H1 (cell line): ENCODE results near the gene SZT2. TPM values are rescaled to one million over a fixed set of nuclear protein-coding genes. Genes with fewer than 3 reads are reported as not detected.

ENCODE experiments used
- CTCF ChIA-PET: fragments of 300-600 bp; sonication (Branson Sonifier 250); formaldehyde crosslinking; loops from one replicate; lab custom pipeline; 2021; ENCODE audit not compliant: partially characterized antibody; lab: Charles Lee
- POLR2A ChIA-PET: fragments of 300-600 bp; sonication (Branson Sonifier 250); formaldehyde crosslinking; loops from one replicate; lab custom pipeline; 2021; ENCODE audit warnings: inconsistent platforms; ENCODE audit not compliant: partially characterized antibody; lab: Charles Lee
- DNase-seq, 2 experiments: peaks; one replicate each; pipeline versions ENCODE4 v3.0.0 to v3.0.0-alpha.2; 2010 to 2022; ENCODE audit warnings: low spot score in 2 of 2, low read depth in 1 of 2, mixed read lengths in 1 of 2
- FAIRE-seq: peaks from 2 replicates; lab custom pipeline; 2011; peaks lifted over from hg19 to GRCh38; lab: Jason Lieb, UNC
- H2AFZ ChIP-seq: 2 replicates; pipeline ENCODE4 v1.8.1; 2012; ENCODE audit warnings: low read length, inconsistent platforms
- H2AK5ac ChIP-seq: 2 replicates; pipeline ENCODE4 v1.6.1; 2013; ENCODE audit warnings: low read depth, low read length
- H2BK120ac ChIP-seq: replicated peaks from 2 replicates; pipeline ENCODE3; 2013; ENCODE audit warnings: low read depth, low read length, inconsistent platforms
- H2BK12ac ChIP-seq: 2 replicates; pipeline ENCODE4 v1.6.1; 2013; ENCODE audit warnings: low read depth, low read length
- H2BK15ac ChIP-seq: 2 replicates; pipeline ENCODE4 v1.6.1; 2013; ENCODE audit warnings: low read length
- H2BK20ac ChIP-seq: 2 replicates; pipeline ENCODE4 v1.6.1; 2013; ENCODE audit warnings: low read length
- H2BK5ac ChIP-seq: 2 replicates; pipeline ENCODE4 v1.6.1; 2013; ENCODE audit warnings: low read depth, low read length
- H3K14ac ChIP-seq: 2 replicates; pipeline ENCODE4 v1.6.1; 2013; ENCODE audit warnings: inconsistent platforms; ENCODE audit not compliant: insufficient read length
- H3K18ac ChIP-seq: 2 replicates; pipeline ENCODE4 v1.6.1; 2013; ENCODE audit warnings: low read length; ENCODE audit errors: extremely low read depth
- H3K23ac ChIP-seq: 2 replicates; pipeline ENCODE4 v1.6.1; 2013; ENCODE audit warnings: inconsistent platforms; ENCODE audit not compliant: insufficient read length
- H3K23me2 ChIP-seq: 2 replicates; pipeline ENCODE4 v1.6.1; 2013; ENCODE audit warnings: low read depth, low read length
- H3K27ac ChIP-seq: 2 replicates; pipeline ENCODE4 v1.6.1; 2011; ENCODE audit warnings: low read depth, low read length, inconsistent platforms
- H3K27me3 ChIP-seq, 4 experiments: replicated peaks in 1 of 4; 1 replicate in 1 of 4; 2 replicates in 3 of 4; pipeline versions ENCODE4 v1.6.1 to v1.8.1; 2011 to 2013; ENCODE audit warnings: low read length in 3 of 4, mild to moderate bottlenecking in 3 of 4, inconsistent platforms in 2 of 4, mixed read lengths in 2 of 4, moderate library complexity in 1 of 4; ENCODE audit not compliant: control insufficient read depth in 3 of 4, insufficient read depth in 3 of 4; ENCODE audit errors: extremely low read depth in 1 of 4
- H3K36me3 ChIP-seq, 4 experiments: 2 replicates each; pipeline versions ENCODE4 v1.6.1 to v1.8.1; 2011 to 2013; ENCODE audit warnings: mild to moderate bottlenecking in 4 of 4, low read length in 3 of 4, moderate library complexity in 2 of 4, control low read depth in 1 of 4, inconsistent platforms in 1 of 4; ENCODE audit not compliant: insufficient read depth in 4 of 4, control insufficient read depth in 2 of 4
- H3K4ac ChIP-seq: replicated peaks from 2 replicates; pipeline ENCODE3; 2013; ENCODE audit warnings: low read length, low read depth, mixed read lengths, inconsistent platforms; ENCODE audit not compliant: insufficient read length
- H3K4me1 ChIP-seq, 4 experiments: replicated peaks in 1 of 4; 1 replicate in 1 of 4; 2 replicates in 3 of 4; pipeline versions ENCODE4 v1.6.1 to v1.8.1; 2011 to 2013; ENCODE audit warnings: low read length in 3 of 4, inconsistent platforms in 2 of 4, mixed read lengths in 1 of 4; ENCODE audit not compliant: insufficient read depth in 4 of 4, control insufficient read depth in 3 of 4
- H3K4me2 ChIP-seq, 2 experiments: 2 replicates each; pipeline versions ENCODE4 v1.6.1 to v1.8.1; 2011 to 2013; ENCODE audit warnings: low read depth in 2 of 2, low read length in 2 of 2, control low read depth in 1 of 2, inconsistent platforms in 1 of 2, mild to moderate bottlenecking in 1 of 2; ENCODE audit not compliant: insufficient read depth in 1 of 2
- H3K4me3 ChIP-seq, 4 experiments: fragments of 200-600, 300-600 bp in 1 of 4; sonication (generic), shearing (Covaris generic), sonication (Bioruptor Twin) in 1 of 4; 2 replicates each; pipeline versions ENCODE4 v1.5.1 to v1.8.1; 2011 to 2016; ENCODE audit warnings: low read length in 4 of 4, low read depth in 3 of 4, control low read depth in 2 of 4, inconsistent platforms in 2 of 4, mild to moderate bottlenecking in 2 of 4, mixed read lengths in 1 of 4, moderate library complexity in 1 of 4; ENCODE audit not compliant: insufficient read depth in 2 of 4; ENCODE audit errors: extremely low read depth in 1 of 4
- H3K56ac ChIP-seq: replicated peaks from 2 replicates; pipeline ENCODE3; 2013; ENCODE audit warnings: low read depth, mild to moderate bottlenecking, mixed read lengths, low read length, inconsistent platforms; ENCODE audit not compliant: insufficient read length
- H3K79me1 ChIP-seq: 2 replicates; pipeline ENCODE4 v1.6.1; 2013; ENCODE audit warnings: low read depth, low read length, control low read depth
- H3K79me2 ChIP-seq, 2 experiments: 2 replicates each; pipeline versions ENCODE4 v1.6.1 to v1.8.1; 2012 to 2013; ENCODE audit warnings: low read length in 2 of 2, mild to moderate bottlenecking in 2 of 2, inconsistent platforms in 1 of 2; ENCODE audit not compliant: insufficient read depth in 2 of 2, control insufficient read depth in 1 of 2
- H3K9ac ChIP-seq, 4 experiments: replicated peaks in 1 of 4; 1 replicate in 1 of 4; 2 replicates in 3 of 4; pipeline versions ENCODE4 v1.6.1 to v1.8.1; 2011 to 2013; ENCODE audit warnings: low read depth in 3 of 4, low read length in 3 of 4, control low read depth in 2 of 4, mild to moderate bottlenecking in 2 of 4, moderate library complexity in 2 of 4, inconsistent platforms in 1 of 4; ENCODE audit errors: extremely low read depth in 1 of 4
- H3K9me3 ChIP-seq, 2 experiments: 2 replicates each; pipeline versions ENCODE4 v1.6.1 to v1.8.1; 2012 to 2013; ENCODE audit warnings: mild to moderate bottlenecking in 2 of 2, moderate library complexity in 2 of 2, control low read depth in 1 of 2, inconsistent platforms in 1 of 2, low read depth in 1 of 2, low read length in 1 of 2, mixed read lengths in 1 of 2; ENCODE audit not compliant: insufficient read depth in 2 of 2
- H4K20me1 ChIP-seq, 2 experiments: replicated peaks in 1 of 2; 2 replicates each; pipeline versions ENCODE3 to v1.8.1; 2011 to 2013; ENCODE audit warnings: inconsistent platforms in 2 of 2, low read length in 2 of 2, mild to moderate bottlenecking in 1 of 2; ENCODE audit not compliant: insufficient read depth in 2 of 2, control insufficient read depth in 1 of 2
- H4K5ac ChIP-seq: 2 replicates; pipeline ENCODE4 v1.6.1; 2013; ENCODE audit warnings: low read length, low read depth, mixed read lengths, inconsistent platforms; ENCODE audit not compliant: insufficient read length
- H4K8ac ChIP-seq: 2 replicates; pipeline ENCODE4 v1.8.0; 2013; ENCODE audit warnings: mild to moderate bottlenecking, moderate library complexity, low read length, inconsistent platforms; ENCODE audit not compliant: insufficient read depth; ENCODE audit errors: extremely low read depth
- H4K91ac ChIP-seq: replicated peaks from 2 replicates; pipeline ENCODE3; 2013; ENCODE audit warnings: low read length, mixed read lengths, inconsistent platforms; ENCODE audit not compliant: insufficient read length
- BCL11A ChIP-seq, 2 experiments: IDR thresholded peaks; one replicate each; pipeline ENCODE4 v1.6.1; 2011; ENCODE audit warnings: low read depth in 2 of 2, low read length in 2 of 2, mild to moderate bottlenecking in 2 of 2
- GABPA ChIP-seq: IDR thresholded peaks from 2 replicates; pipeline ENCODE4 v1.6.1; 2011; ENCODE audit warnings: mild to moderate bottlenecking, low read length, moderate library complexity, borderline replicate concordance; ENCODE audit not compliant: insufficient read depth
- JUN ChIP-seq: IDR thresholded peaks from 2 replicates; pipeline ENCODE4 v1.6.1; 2011; ENCODE audit warnings: low read depth, mild to moderate bottlenecking, improper control_type of control experiment, low read length
- NANOG ChIP-seq: IDR thresholded peaks from 2 replicates; pipeline ENCODE4 v1.6.1; 2011; ENCODE audit warnings: low read length, low read depth, mild to moderate bottlenecking, inconsistent platforms; ENCODE audit not compliant: insufficient read depth, poor library complexity, severe bottlenecking
- PHF8 ChIP-seq: fragments of 200-600 bp; sonication (generic); conservative IDR thresholded peaks from 2 replicates; pipeline ENCODE4 v1.7.1; 2012; ENCODE audit warnings: low read depth, mild to moderate bottlenecking, inconsistent platforms, low read length, moderate library complexity
- RFX5 ChIP-seq: IDR thresholded peaks from 2 replicates; pipeline ENCODE4 v1.6.1; 2011; ENCODE audit warnings: low read depth, low read length, improper control_type of control experiment, borderline replicate concordance
- SAP30 ChIP-seq: fragments of 300-600 bp; sonication (generic); IDR thresholded peaks from 2 replicates; pipeline ENCODE4 v1.7.1; 2012; ENCODE audit warnings: low read length, moderate library complexity, mild to moderate bottlenecking, inconsistent platforms; ENCODE audit not compliant: insufficient read depth, insufficient replicate concordance
- SIX5 ChIP-seq: IDR thresholded peaks from 2 replicates; pipeline ENCODE4 v1.6.1; 2011; ENCODE audit warnings: mild to moderate bottlenecking, low read depth, low read length
- SP2 ChIP-seq: IDR thresholded peaks from 2 replicates; pipeline ENCODE4 v1.6.1; 2012; ENCODE audit warnings: mild to moderate bottlenecking, low read length, inconsistent platforms
- YY1 ChIP-seq: IDR thresholded peaks from 2 replicates; pipeline ENCODE4 v1.6.1; 2011; ENCODE audit warnings: low read depth, mild to moderate bottlenecking, low read length
- ZNF274 ChIP-seq: IDR thresholded peaks from 2 replicates; pipeline ENCODE4 v1.7.0; 2012; ENCODE audit warnings: low read length, borderline replicate concordance; ENCODE audit errors: extremely low read depth
- WGBS, 2 experiments: shearing (Covaris generic) in 1 of 2; methylation state at CpG; one replicate each; pipeline versions ENCODE4 v1.1.6 to v1.1.7; 2013 to 2015; ENCODE audit warnings: low lambda C conversion rate in 2 of 2, mixed read lengths in 2 of 2, inconsistent platforms in 1 of 2, low coverage in 1 of 2, missing lambda C conversion rate in 1 of 2; ENCODE audit not compliant: insufficient replicate concordance in 2 of 2, insufficient coverage in 1 of 2, insufficient read length in 1 of 2; ENCODE audit errors: extremely low coverage in 1 of 2, missing lambda C conversion rate in 1 of 2; 5-methylcytosine and 5-hydroxymethylcytosine counted together
- polyA plus RNA-seq, 7 experiments: library from polyadenylated mRNA; depleted of rRNA in 3 of 7; stranded (reverse) in 5 of 7; unstranded in 2 of 7; fragments of >200 nt in 5 of 7; fragments of 200-250 nt in 2 of 7; gene quantifications; 1 replicate in 5 of 7; 2 replicates in 1 of 7; 4 replicates in 1 of 7; pipeline versions ENCODE4 v1.2.1 to v1.2.3, GENCODE V29; 2011 to 2013; ENCODE audit warnings: missing spikeins in 2 of 7, mixed read lengths in 2 of 7
- total RNA-seq: library from RNA; stranded (reverse); fragmentation: NEBNext Ultra II Directional; extraction: Animal tissue kit (Norgen Biotek cat#: 25700); gene quantifications from 2 replicates; pipeline ENCODE4 v1.2.1, GENCODE V29; 2021

Gene SZT2
- total and polyA plus RNA-seq, 2 of the 8 experiments (the other 6 are each of a cell fraction or from before 2014, with no cell fraction given): 4.7 to 12.9 TPM

DNA sequence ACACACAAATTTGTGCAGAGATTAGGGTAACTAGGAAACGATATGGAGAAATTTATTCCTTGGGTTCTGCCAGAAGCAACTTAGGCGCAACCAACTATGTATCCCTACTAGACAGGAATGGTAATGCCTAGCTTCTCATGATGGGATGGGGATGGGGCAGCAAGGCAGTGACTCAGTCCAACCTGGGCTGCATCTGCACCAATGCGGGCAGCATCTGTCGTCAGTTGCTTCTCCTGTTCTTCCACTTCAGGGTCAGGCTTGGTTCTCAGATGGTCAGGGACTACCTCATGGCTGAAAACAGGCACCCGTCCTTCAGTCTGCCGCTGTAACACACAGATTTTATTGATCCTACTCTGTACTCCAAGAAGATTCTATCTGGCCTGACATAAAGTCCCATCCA is 3.0 kb upstream of the SZT2 start:
- Histone ChIP-seq H3K27ac (no peak overlapping the region), H3K23me2 (peaks cover 3% of the 10 kb centered on the region), H4K20me1 (peaks cover 1 to 4% of the 10 kb centered on the region in 2 experiments), H2AK5ac (no peak overlapping the region), H3K4me1 (peaks cover 0 to 8% (median 4%) of the 10 kb centered on the region in 4 experiments; a peak in 4 of 7 replicates), H3K79me2 (peaks cover 7 to 20% of the 10 kb centered on the region in 2 experiments; a peak in 3 of 4 replicates), H2BK15ac (no peak overlapping the region), H2BK5ac (no peak overlapping the region), H4K91ac (no peak overlapping the region)
- TF ChIP-seq BCL11A (IDR thresholded peaks at IDR 0.05; ENCODE audit: low read depth in 2 of 2, low read length in 2 of 2): no peak
- TF ChIP-seq NANOG: no peak
- TF ChIP-seq PHF8: no peak
- TF ChIP-seq SP2: no peak
- no peak for TF ChIP-seq RFX5
- no peak for TF ChIP-seq JUN
- TF ChIP-seq SIX5: no peak
- no peak for TF ChIP-seq GABPA
- no peak for TF ChIP-seq YY1
- no peak for TF ChIP-seq ZNF274
- TF ChIP-seq SAP30: no peak
- TF ChIP-seq, all 59 proteins: peak for 0
- Histone ChIP-seq H3K4me2 (no peak overlapping the region), H2BK120ac (no peak overlapping the region), H3K4me3 (no peak overlapping the region), H3K56ac (no peak overlapping the region), H3K9me3 (no peaks in the 10 kb centered on the region), H3K27me3 (no peaks in the 10 kb centered on the region), H2AFZ (no peak overlapping the region), H3K14ac (no peak overlapping the region), H3K36me3 (peaks cover 9 to 51% (median 37%) of the 10 kb centered on the region in 4 experiments), H3K23ac (no peak overlapping the region), H4K5ac (no peak overlapping the region), H2BK20ac (no peak overlapping the region), H3K4ac (no peak overlapping the region), H3K9ac (no peak overlapping the region; a peak in 1 of 7 replicates), H2BK12ac (no peak overlapping the region), H3K18ac (no peak overlapping the region), H4K8ac (no peak overlapping the region), H3K79me1 (peaks cover 2% of the 10 kb centered on the region; the same call in 1 of the 2 replicates)
- WGBS, 2 experiments: 98% methylated on average over 6 of the region's 6 CpGs; no CpG with 5 or more reads in 1 of the 2 experiments
- FAIRE-seq (no peak), DNase-seq (no peak)
- ChIA-PET POLR2A (interaction anchor here (0.8 to 5.2 kb wide), 2 partner anchors 9 to 36 kb away, joined by 3 to 38 read pairs; no protein-coding TSS in a partner anchor), CTCF (interaction anchor here (1.1 to 1.8 kb wide), 2 partner anchors 10 to 150 kb away, joined by 5 read pairs; no protein-coding TSS in a partner anchor)
